NOMO-1 treated with DMSO at 0.1 percent for 48 hours (cell line): Measurements from ENCODE around the gene LACC1.

Source experiments
- DNase-seq: peaks from one replicate; lab custom pipeline; 2025; ENCODE audit not compliant: unreplicated experiment; lab: John Stamatoyannopoulos, UW

LACC1 gene

GRCh38 chr13:43939086-43939485 lies 59.4 kb downstream of the LACC1 start:
- DNase-seq: no peak

DNA sequence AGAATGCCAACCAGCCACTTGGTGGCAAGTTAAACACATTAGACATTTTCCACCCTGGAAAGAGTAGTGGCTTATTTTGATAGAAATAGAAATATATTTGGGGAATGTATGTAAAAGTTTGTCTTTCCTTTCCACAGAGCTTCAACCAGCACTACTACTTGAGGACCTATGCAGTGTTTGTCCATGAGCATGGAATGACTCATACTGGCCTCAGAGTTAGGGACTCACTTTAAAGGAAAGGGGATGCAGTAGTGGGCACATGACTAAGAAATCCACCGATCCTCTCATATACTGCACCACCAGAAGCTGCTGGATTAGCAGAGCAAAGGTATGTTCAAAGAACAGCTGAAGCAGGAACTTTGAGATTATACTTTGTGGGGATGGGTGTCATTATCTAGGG lies 62.6 kb downstream of the LACC1 start:
- no peak for DNase-seq
